K562 (cell line): ENCODE results near the gene SLC4A1. TPM values are rescaled to one million over a fixed set of nuclear protein-coding genes. Genes with fewer than 3 reads are reported as not detected.

ENCODE experiments used
- ATF7 ChIP-seq: fragments of 450-650 bp; IDR thresholded peaks from 2 replicates; pipeline ENCODE4 v1.7.1; 2014; ENCODE audit warnings: mild to moderate bottlenecking, moderate library complexity
- BCL6 ChIP-seq: fragments of 250-450 bp; sonication (Bioruptor Pico); IDR thresholded peaks from 2 replicates; pipeline ENCODE4 v1.4.0; 2020
- E2F3 ChIP-seq: fragments of 250-450 bp; sonication (Bioruptor Pico); IDR thresholded peaks from 2 replicates; pipeline ENCODE4 v1.4.0; 2020; ENCODE audit warnings: mild to moderate bottlenecking
- HDGF ChIP-seq: fragments of 450-650 bp; IDR thresholded peaks from 2 replicates; pipeline ENCODE4 v1.6.1; 2016
- NBN ChIP-seq: fragments of 450-650 bp; IDR thresholded peaks from 2 replicates; pipeline ENCODE4 v1.6.1; 2016; ENCODE audit warnings: low read depth, mild to moderate bottlenecking
- NRF1 ChIP-seq, 2 experiments: fragments of 450-650 bp; IDR thresholded peaks in 1 of 2; conservative IDR thresholded peaks in 1 of 2; 2 replicates each; pipeline ENCODE4 v1.6.1; 2014; ENCODE audit warnings: mild to moderate bottlenecking in 2 of 2
- RBM22 ChIP-seq: fragments of 200-400 bp; formaldehyde crosslinking; IDR thresholded peaks from 2 replicates; pipeline ENCODE4 v1.6.1; 2018; ENCODE audit warnings: low read length, low read depth; ENCODE audit not compliant: poor library complexity, severe bottlenecking
- SAFB2 ChIP-seq: fragments of 200-400 bp; formaldehyde crosslinking; IDR thresholded peaks from 2 replicates; pipeline ENCODE4 v1.6.1; 2018; ENCODE audit warnings: borderline replicate concordance, low read length, low read depth, moderate library complexity; ENCODE audit not compliant: severe bottlenecking
- ZNF175 ChIP-seq: fragments of 200-800 bp; sonication (Bioruptor generic); IDR thresholded peaks from 2 replicates; pipeline ENCODE4 v1.6.1; 2016; ENCODE audit warnings: low read depth, mild to moderate bottlenecking, missing genetic modification characterization, missing compliant biosample characterization
- ZNF324 ChIP-seq: fragments of 250-450 bp; sonication (Bioruptor Pico); IDR thresholded peaks from 2 replicates; pipeline ENCODE4 v1.4.0; 2020; ENCODE audit warnings: mild to moderate bottlenecking
- ZNF668 ChIP-seq: fragments of 250-450 bp; sonication (Bioruptor Pico); IDR thresholded peaks from 2 replicates; pipeline ENCODE4 v1.8.0; 2022; ENCODE audit warnings: mild to moderate bottlenecking, inconsistent platforms
- ZNF79 ChIP-seq: fragments of 250-450 bp; sonication (Bioruptor Pico); IDR thresholded peaks from 2 replicates; pipeline ENCODE4 v1.4.0; 2020; ENCODE audit warnings: low read depth, mild to moderate bottlenecking, moderate library complexity
- polyA plus RNA-seq, 8 experiments: library from polyadenylated mRNA; depleted of rRNA in 4 of 8; stranded (reverse) in 5 of 8; unstranded in 3 of 8; fragments of >200 nt; fragmentation: Nextera tagmentation in 2 of 8; fragmentation: Illumina TruSeq in 1 of 8; extraction: Ambion mirVana in 2 of 8; extraction: Trizol in 1 of 8; gene quantifications; 2 replicates each; pipeline versions ENCODE4 v1.2.1 to v1.2.3, GENCODE V29; 2011 to 2014; ENCODE audit warnings: inconsistent platforms in 1 of 8, missing spikeins in 1 of 8
- total RNA-seq, 7 experiments: library from RNA; depleted of rRNA in 6 of 7; stranded (reverse); fragments of >200 nt in 6 of 7; fragmentation: Illumina TruSeq in 2 of 7; extraction: Trizol in 2 of 7; gene quantifications; 2 replicates each; pipeline versions ENCODE4 v1.2.1 to v1.2.3, GENCODE V29; 2011 to 2021; ENCODE audit warnings: low replicate concordance in 1 of 7
- TF ChIP-seq, protein P1 (sequence below): fragments of 450-650 bp; formaldehyde crosslinking; IDR thresholded peaks from 2 replicates; pipeline ENCODE4 v1.4.0; 2022; ENCODE audit warnings: mild to moderate bottlenecking, moderate library complexity
- TF ChIP-seq, protein P2 (sequence below): fragments of 450-650 bp; IDR thresholded peaks from 2 replicates; pipeline ENCODE4 v1.6.1; 2017; ENCODE audit warnings: antibody characterized with exemption
- TF ChIP-seq, protein P3 (sequence below): IDR thresholded peaks from 2 replicates; pipeline ENCODE4 v1.6.1; 2011; ENCODE audit warnings: borderline replicate concordance, low read depth, mild to moderate bottlenecking, moderate library complexity, low read length; ENCODE audit not compliant: insufficient read depth, poor library complexity, severe bottlenecking
- TF ChIP-seq, protein P4 (sequence below): fragments of 250-450 bp; sonication (Bioruptor Pico); IDR thresholded peaks from 2 replicates; pipeline ENCODE4 v1.4.0; 2020; ENCODE audit warnings: mild to moderate bottlenecking, moderate library complexity
- TF ChIP-seq, protein P5 (sequence below): sonication (generic); formaldehyde crosslinking; IDR thresholded peaks from 2 replicates; pipeline ENCODE4 v1.8.1; 2023; ENCODE audit warnings: mild to moderate bottlenecking, missing genetic modification reagents
- TF ChIP-seq, protein P6 (sequence below): fragments of 450-650 bp; IDR thresholded peaks from 2 replicates; pipeline ENCODE4 v1.6.1; 2017; ENCODE audit warnings: mild to moderate bottlenecking, moderate library complexity

Gene SLC4A1
- total and polyA plus RNA-seq, 9 of the 15 experiments (the other 6 are each of a cell fraction or from before 2014, with no cell fraction given) = 0.14 to 1.00 (median 0.53) TPM

DNA sequence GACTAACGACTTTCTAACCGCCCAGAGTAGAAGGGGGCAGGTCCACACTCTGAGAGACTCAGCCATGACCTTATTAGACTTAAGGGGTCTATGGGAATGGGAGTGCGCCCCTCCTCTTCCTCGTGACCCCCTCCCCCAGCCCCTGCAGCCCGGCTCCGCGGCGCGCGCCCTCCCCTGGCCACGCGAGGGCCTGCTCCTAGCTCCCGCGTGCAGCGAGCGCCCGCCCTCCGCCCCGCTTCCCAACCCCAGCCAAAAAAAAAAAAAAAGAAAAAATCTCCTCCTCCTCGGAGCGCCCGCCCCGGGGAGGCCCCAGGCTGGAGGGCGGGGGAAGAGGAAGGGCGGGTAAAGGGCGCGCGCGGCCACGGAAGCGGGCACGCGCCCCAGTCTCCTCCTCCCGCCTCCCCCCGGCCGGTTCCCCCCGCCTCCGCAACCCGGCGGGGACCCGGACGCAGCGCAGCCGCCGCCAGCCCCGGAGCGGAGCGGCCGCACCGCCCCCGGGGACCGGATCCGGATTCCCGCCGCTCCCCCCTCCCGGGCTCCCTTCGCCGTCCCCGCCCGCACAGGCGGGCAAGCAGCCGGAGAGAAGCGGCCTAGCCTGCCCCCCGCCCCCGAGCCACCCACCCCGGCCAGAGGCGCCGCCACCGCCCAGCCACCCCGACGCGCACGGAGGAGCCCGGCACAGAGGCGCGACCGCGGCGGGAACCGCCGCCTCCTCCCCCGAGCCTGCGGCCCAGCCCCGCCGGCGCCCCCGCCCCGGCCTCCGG is 49.4 kb downstream of the SLC4A1 start (continued):
- TF ChIP-seq ATF7 (no peak), ZNF324 (CRISPR knock-in tag) (no peak), E2F3 (CRISPR knock-in tag) (no peak), NBN (no peak), RBM22 (peak; percentile 51), ZNF175 (CRISPR knock-in tag) (0 out of 2 replicates have a peak, but pooled peaks have one; percentile 27), HDGF (no peak), SAFB2 (no peak), BCL6 (no peak), NRF1 (conservative IDR thresholded peaks at IDR 0.05 in 1 of 2, IDR thresholded peaks at IDR 0.05 in 1 of 2) (no peak), ZNF79 (CRISPR knock-in tag) (no peak), ZNF668 (no peak)
- TF ChIP-seq, protein P1, sequence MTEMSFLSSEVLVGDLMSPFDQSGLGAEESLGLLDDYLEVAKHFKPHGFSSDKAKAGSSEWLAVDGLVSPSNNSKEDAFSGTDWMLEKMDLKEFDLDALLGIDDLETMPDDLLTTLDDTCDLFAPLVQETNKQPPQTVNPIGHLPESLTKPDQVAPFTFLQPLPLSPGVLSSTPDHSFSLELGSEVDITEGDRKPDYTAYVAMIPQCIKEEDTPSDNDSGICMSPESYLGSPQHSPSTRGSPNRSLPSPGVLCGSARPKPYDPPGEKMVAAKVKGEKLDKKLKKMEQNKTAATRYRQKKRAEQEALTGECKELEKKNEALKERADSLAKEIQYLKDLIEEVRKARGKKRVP (CRISPR knock-in tag) = no peak
- TF ChIP-seq, protein P2, sequence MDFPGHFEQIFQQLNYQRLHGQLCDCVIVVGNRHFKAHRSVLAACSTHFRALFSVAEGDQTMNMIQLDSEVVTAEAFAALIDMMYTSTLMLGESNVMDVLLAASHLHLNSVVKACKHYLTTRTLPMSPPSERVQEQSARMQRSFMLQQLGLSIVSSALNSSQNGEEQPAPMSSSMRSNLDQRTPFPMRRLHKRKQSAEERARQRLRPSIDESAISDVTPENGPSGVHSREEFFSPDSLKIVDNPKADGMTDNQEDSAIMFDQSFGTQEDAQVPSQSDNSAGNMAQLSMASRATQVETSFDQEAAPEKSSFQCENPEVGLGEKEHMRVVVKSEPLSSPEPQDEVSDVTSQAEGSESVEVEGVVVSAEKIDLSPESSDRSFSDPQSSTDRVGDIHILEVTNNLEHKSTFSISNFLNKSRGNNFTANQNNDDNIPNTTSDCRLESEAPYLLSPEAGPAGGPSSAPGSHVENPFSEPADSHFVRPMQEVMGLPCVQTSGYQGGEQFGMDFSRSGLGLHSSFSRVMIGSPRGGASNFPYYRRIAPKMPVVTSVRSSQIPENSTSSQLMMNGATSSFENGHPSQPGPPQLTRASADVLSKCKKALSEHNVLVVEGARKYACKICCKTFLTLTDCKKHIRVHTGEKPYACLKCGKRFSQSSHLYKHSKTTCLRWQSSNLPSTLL = no peak
- TF ChIP-seq, protein P3, sequence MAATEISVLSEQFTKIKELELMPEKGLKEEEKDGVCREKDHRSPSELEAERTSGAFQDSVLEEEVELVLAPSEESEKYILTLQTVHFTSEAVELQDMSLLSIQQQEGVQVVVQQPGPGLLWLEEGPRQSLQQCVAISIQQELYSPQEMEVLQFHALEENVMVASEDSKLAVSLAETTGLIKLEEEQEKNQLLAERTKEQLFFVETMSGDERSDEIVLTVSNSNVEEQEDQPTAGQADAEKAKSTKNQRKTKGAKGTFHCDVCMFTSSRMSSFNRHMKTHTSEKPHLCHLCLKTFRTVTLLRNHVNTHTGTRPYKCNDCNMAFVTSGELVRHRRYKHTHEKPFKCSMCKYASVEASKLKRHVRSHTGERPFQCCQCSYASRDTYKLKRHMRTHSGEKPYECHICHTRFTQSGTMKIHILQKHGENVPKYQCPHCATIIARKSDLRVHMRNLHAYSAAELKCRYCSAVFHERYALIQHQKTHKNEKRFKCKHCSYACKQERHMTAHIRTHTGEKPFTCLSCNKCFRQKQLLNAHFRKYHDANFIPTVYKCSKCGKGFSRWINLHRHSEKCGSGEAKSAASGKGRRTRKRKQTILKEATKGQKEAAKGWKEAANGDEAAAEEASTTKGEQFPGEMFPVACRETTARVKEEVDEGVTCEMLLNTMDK = peak; percentile 71
- TF ChIP-seq, protein P4, sequence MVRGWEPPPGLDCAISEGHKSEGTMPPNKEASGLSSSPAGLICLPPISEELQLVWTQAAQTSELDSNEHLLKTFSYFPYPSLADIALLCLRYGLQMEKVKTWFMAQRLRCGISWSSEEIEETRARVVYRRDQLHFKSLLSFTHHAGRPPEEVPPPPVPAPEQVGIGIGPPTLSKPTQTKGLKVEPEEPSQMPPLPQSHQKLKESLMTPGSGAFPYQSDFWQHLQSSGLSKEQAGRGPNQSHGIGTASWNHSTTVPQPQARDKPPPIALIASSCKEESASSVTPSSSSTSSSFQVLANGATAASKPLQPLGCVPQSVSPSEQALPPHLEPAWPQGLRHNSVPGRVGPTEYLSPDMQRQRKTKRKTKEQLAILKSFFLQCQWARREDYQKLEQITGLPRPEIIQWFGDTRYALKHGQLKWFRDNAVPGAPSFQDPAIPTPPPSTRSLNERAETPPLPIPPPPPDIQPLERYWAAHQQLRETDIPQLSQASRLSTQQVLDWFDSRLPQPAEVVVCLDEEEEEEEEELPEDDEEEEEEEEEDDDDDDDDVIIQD (CRISPR knock-in tag) = no peak
- TF ChIP-seq, protein P5, sequence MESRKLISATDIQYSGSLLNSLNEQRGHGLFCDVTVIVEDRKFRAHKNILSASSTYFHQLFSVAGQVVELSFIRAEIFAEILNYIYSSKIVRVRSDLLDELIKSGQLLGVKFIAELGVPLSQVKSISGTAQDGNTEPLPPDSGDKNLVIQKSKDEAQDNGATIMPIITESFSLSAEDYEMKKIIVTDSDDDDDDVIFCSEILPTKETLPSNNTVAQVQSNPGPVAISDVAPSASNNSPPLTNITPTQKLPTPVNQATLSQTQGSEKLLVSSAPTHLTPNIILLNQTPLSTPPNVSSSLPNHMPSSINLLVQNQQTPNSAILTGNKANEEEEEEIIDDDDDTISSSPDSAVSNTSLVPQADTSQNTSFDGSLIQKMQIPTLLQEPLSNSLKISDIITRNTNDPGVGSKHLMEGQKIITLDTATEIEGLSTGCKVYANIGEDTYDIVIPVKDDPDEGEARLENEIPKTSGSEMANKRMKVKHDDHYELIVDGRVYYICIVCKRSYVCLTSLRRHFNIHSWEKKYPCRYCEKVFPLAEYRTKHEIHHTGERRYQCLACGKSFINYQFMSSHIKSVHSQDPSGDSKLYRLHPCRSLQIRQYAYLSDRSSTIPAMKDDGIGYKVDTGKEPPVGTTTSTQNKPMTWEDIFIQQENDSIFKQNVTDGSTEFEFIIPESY = no peak
- TF ChIP-seq, protein P6, sequence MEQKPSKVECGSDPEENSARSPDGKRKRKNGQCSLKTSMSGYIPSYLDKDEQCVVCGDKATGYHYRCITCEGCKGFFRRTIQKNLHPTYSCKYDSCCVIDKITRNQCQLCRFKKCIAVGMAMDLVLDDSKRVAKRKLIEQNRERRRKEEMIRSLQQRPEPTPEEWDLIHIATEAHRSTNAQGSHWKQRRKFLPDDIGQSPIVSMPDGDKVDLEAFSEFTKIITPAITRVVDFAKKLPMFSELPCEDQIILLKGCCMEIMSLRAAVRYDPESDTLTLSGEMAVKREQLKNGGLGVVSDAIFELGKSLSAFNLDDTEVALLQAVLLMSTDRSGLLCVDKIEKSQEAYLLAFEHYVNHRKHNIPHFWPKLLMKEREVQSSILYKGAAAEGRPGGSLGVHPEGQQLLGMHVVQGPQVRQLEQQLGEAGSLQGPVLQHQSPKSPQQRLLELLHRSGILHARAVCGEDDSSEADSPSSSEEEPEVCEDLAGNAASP = no peak
